Panc1 (cell line): Measurements from ENCODE around the gene GFPT1. TPM values are rescaled to one million over a fixed set of nuclear protein-coding genes. Genes with fewer than 3 reads are reported as not detected.

ENCODE experiments used
- ATAC-seq: fragments of 200-7000 bp; cut with Tn5 transposase; 2 replicates; pipeline ENCODE4 v1.9.1; 2020; ENCODE audit warnings: mild to moderate bottlenecking, moderate library complexity
- BruUV-seq: library from RNA; stranded (reverse); fragments of 400-500 nt; replicated peaks from 2 replicates; lab custom pipeline; 2021; lab: Mats Ljungman, UMichigan
- CTCF ChIA-PET: fragments of 300-600 bp; sonication (Branson Sonifier 250); formaldehyde crosslinking; loops from one replicate; lab custom pipeline; 2022; ENCODE audit warnings: antibody characterized with exemption; lab: Charles Lee
- POLR2A ChIA-PET: fragments of 300-600 bp; sonication (Branson Sonifier 250); formaldehyde crosslinking; loops from one replicate; lab custom pipeline; 2022; ENCODE audit warnings: antibody characterized with exemption; lab: Charles Lee
- DNase-seq: peaks from one replicate; pipeline ENCODE4 v3.0.0-alpha.2; 2010; ENCODE audit warnings: low read depth, low spot score
- H3K27ac ChIP-seq: 2 replicates; pipeline ENCODE4 v1.5.1; 2011; ENCODE audit warnings: mild to moderate bottlenecking, low read length, inconsistent platforms
- H3K27me3 ChIP-seq: fragments of 200-500 bp; sonication (Bioruptor generic); 2 replicates; pipeline ENCODE4 v1.6.0; 2014; ENCODE audit warnings: low read length, inconsistent platforms; ENCODE audit not compliant: control insufficient read depth, insufficient read depth
- H3K36me3 ChIP-seq: fragments of 200-500 bp; sonication (Bioruptor generic); 2 replicates; pipeline ENCODE4 v1.5.1; 2014; ENCODE audit warnings: inconsistent platforms, mild to moderate bottlenecking, low read length, moderate library complexity; ENCODE audit not compliant: control insufficient read depth, insufficient read depth
- H3K4me1 ChIP-seq: 2 replicates; pipeline ENCODE4 v1.5.1; 2011; ENCODE audit warnings: inconsistent platforms, mild to moderate bottlenecking, low read length, moderate library complexity; ENCODE audit not compliant: control insufficient read depth, insufficient read depth
- H3K4me3 ChIP-seq, 2 experiments: 2 replicates each; pipeline ENCODE4 v1.5.1; 2011 to 2012; ENCODE audit warnings: low read depth in 2 of 2, low read length in 2 of 2, mild to moderate bottlenecking in 2 of 2, inconsistent platforms in 1 of 2, moderate library complexity in 1 of 2
- H3K9me3 ChIP-seq: fragments of 200-500 bp; sonication (Bioruptor generic); 2 replicates; pipeline ENCODE4 v1.5.1; 2014; ENCODE audit warnings: low read depth, mild to moderate bottlenecking, inconsistent platforms, low read length, moderate library complexity; ENCODE audit not compliant: control insufficient read depth, insufficient read depth
- CTCF ChIP-seq: fragments of 450-650 bp; IDR thresholded peaks from 2 replicates; pipeline ENCODE4 v1.5.1; 2017; ENCODE audit warnings: mild to moderate bottlenecking
- POLR2AphosphoS5 ChIP-seq: IDR thresholded peaks from 2 replicates; pipeline ENCODE4 v1.6.1; 2012; ENCODE audit warnings: mild to moderate bottlenecking, low read depth, low read length, moderate library complexity
- REST ChIP-seq, 2 experiments: IDR thresholded peaks; 2 replicates each; pipeline ENCODE4 v1.6.1; 2011 to 2012; ENCODE audit warnings: low read depth in 2 of 2, control low read depth in 1 of 2, low read length in 1 of 2, mild to moderate bottlenecking in 1 of 2, moderate library complexity in 1 of 2; ENCODE audit not compliant: insufficient read depth in 1 of 2
- SIN3A ChIP-seq: IDR thresholded peaks from 2 replicates; pipeline ENCODE4 v1.6.1; 2012; ENCODE audit warnings: low read depth, mild to moderate bottlenecking, low read length, moderate library complexity, borderline replicate concordance; ENCODE audit not compliant: insufficient read depth
- TCF7L2 ChIP-seq: IDR thresholded peaks from 2 replicates; pipeline ENCODE4 v1.6.1; 2011; ENCODE audit warnings: mild to moderate bottlenecking, low read depth, low read length, inconsistent platforms
- in situ Hi-C: cut with HindIII; loops from 2 replicates; pipeline ENCODE4 v1.10.0; 2016; ENCODE audit warnings: low sequenced_read_pairs, low pct_unique_long_range_greater_than_20kb
- intact Hi-C: fragments of 100-400 bp; cut with micrococcal nuclease; formaldehyde crosslinking; loops from one replicate; pipeline ENCODE4 v1.10.0; 2022; ENCODE audit not compliant: unreplicated experiment
- total RNA-seq: library from RNA; stranded (reverse); gene quantifications from one replicate; pipeline ENCODE4 v1.2.1, GENCODE V29; 2021; ENCODE audit not compliant: unreplicated experiment

The GFPT1 gene
- total RNA-seq, 1 experiment from 2014 or later, result 53.0 TPM

- no peak for TF ChIP-seq REST (IDR thresholded peaks at IDR 0.05; ENCODE audit: insufficient read depth in 1 of 2, low read depth in 2 of 2, low read length in 1 of 2)
- TF ChIP-seq CTCF, result no peak
- TF ChIP-seq TCF7L2, result no peak
- TF ChIP-seq SIN3A, result no peak
- no peak for TF ChIP-seq POLR2AphosphoS5
- intact Hi-C loops, result no loop called here
- no peak overlapping the region for H3K4me3 ChIP-seq
- no peaks in the 10 kb centered on the region for H3K4me1 ChIP-seq
- ChIA-PET CTCF (no interaction called here), POLR2A (no interaction called here)
- H3K27ac ChIP-seq, result no peak overlapping the region
- in situ Hi-C loops, result no loop called here
- BruUV-seq, result no TSS peak
- no peaks in the 10 kb centered on the region for H3K9me3 ChIP-seq
- ATAC-seq (no peak), DNase-seq (no peak)
- H3K36me3 ChIP-seq, result peaks cover 2% of the 10 kb centered on the region
- H3K27me3 ChIP-seq, result no peaks in the 10 kb centered on the region
Observed at GRCh38 chr2:69393963-69394362, 6.9 kb upstream of the GFPT1 start.

GRCh38 chr2:69390471-69390870 lies 3.4 kb upstream of the GFPT1 start:
- CTCF ChIA-PET, result no interaction called here
- POLR2A ChIA-PET, result interaction anchor here (0.6 kb wide), 2 partner anchors 41 to 413 kb away, joined by 3 read pairs; no protein-coding TSS in a partner anchor
- in situ Hi-C loops, result no loop called here

More at GRCh38 chr2:69390471-69390870, 3.4 kb upstream of the GFPT1 start:
- intact Hi-C loops, result no loop called here
- Histone ChIP-seq H3K27ac (no peak overlapping the region), H3K4me1 (peaks cover 6% of the 10 kb centered on the region), H3K4me3 (no peak overlapping the region), H3K27me3 (no peaks in the 10 kb centered on the region), H3K36me3 (no peaks in the 10 kb centered on the region), H3K9me3 (no peaks in the 10 kb centered on the region)
- no peak for TF ChIP-seq CTCF
- TF ChIP-seq REST (IDR thresholded peaks at IDR 0.05; ENCODE audit: insufficient read depth in 1 of 2, low read depth in 2 of 2, low read length in 1 of 2), result no peak
- TF ChIP-seq TCF7L2, result no peak
- no peak for TF ChIP-seq POLR2AphosphoS5
- TF ChIP-seq SIN3A, result no peak
- no peak for DNase-seq
- no TSS peak for BruUV-seq
- no peak for ATAC-seq
